ENCODE measurements around the gene ENTHD1.
"Not testable (repeated sequence)": the region's sequence is repeated elsewhere in the genome, so short reads cannot be mapped to it uniquely, and the experiment has no call there.

The ENTHD1 gene

DNA sequence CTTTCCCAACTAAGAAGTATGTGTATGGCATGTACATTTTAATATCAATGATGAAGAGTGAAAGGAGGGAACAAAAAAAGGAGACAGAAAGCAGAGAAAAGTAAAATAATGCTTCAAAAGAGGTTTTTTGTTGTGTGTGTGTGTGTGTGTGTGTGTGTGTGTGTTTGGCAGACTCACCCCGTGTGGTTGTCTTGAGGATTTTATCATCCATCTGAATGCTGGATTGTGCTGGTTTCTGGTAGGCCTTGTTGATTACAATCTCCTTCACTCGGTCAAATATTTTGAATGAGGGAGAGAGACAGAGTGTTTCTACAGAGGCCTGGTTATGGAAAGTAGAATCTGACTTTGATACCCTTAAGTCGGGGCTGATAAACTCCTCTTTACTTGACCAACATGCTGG, 128.5 kb downstream of the ENTHD1 start:
- DNase-seq = no peak
- in situ Hi-C loops (cut with MboI; ENCODE audit: low pct_unique_long_range_greater_than_20kb, low sequenced_read_pairs) = loop anchor here (25.0 kb wide), 1 partner anchor 97 kb away; no protein-coding TSS in a partner anchor

DNA sequence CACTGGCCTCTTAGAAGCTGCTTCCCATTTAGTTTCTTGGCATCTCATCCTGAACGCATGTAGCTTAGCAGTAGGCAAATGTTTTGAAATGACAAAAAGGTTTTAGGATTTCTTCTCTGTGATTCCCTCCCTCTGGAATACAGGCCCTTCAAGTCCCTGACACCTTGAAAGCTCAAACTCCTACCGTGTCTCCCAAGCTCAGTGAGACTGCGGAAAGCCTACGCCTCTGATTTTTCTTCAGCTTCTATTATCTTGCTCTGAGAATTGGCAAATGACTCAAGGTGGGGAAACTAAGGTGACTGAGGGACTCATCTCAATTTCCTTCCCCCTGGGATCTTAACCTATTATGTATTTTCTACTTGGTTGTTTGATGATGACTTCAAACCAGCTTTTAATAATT, 130.3 kb downstream of the ENTHD1 start:
- no peak for DNase-seq
- in situ Hi-C loops (cut with MboI; ENCODE audit: low pct_unique_long_range_greater_than_20kb, low sequenced_read_pairs) = loop anchor here (25.0 kb wide), 1 partner anchor 99 kb away; no protein-coding TSS in a partner anchor

DNA sequence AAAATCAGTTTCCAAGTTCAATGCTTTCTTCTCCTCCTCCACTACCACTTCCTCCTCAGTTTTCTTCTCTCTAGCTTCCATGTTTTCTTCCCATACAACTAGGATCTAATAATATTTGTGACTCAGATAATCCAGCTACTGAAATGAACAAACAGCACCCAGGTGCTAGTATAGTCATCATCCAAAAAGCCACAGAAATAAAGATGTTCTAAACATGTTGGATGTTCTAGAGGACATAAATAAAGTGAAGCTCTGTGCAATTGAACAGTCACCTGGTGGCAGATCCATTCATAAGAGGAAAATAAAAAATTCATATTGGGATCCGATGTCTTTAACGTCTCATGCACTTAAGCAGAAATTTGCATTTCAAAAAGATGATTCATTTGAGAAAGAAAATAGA, 142.8 kb downstream of the ENTHD1 start:
- in situ Hi-C loops (cut with MboI; ENCODE audit: low pct_unique_long_range_greater_than_20kb, low sequenced_read_pairs) = loop anchor here (25.0 kb wide), 1 partner anchor 112 kb away; no protein-coding TSS in a partner anchor
- no peak for DNase-seq

DNA sequence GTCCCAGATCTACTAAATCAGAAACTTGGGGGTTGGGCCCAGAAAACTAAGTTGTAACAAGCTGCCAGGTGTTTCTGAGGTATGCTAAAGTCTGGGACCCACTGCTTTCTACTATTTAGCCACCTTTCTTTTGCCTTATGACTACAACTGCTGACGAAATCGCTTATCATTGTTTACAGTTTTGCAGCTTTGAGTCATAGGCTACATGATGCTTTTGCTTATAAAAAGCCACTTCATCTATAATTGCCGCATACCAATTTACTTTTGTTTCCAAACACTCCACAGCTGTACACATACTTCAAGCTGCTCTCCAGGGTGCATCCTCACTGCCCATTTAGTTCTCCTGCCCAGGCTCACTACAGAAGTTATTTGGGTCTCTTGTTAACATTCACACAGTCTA, 144.7 kb downstream of the ENTHD1 start:
- no peak for DNase-seq
- in situ Hi-C loops (cut with MboI; ENCODE audit: low pct_unique_long_range_greater_than_20kb, low sequenced_read_pairs) = no loop called here

DNA sequence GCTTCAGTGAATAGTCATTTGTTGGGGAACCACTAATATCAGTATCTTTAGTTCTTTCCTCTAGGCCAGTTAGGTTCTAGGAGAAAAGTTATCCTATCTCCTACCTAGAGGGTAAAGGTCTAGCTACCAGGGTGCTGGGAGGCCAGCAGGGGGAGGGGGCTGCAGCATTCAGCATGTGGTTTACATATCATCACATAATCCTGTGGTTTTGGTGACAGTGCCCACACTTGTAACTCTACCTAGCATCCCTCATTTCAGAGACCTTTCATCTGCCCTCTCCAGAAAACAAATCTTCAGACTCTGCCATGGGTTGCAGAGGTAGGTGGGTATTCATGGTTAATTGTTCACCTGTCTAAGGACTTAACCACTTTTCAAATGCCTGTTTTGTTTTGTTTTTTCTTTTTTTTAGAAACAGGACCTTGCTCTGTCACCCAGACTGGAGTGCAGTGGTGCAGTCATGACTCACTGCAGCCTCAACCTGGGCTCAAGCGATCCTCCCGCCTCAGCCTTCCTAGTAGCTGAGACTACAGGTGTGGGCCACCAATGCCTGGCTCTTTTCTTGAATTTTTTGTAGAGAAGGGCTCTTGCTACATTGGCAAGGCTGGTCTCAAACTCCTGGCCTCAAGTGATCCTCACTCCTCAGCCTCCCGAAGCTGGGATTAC, 146.8 kb downstream of the ENTHD1 start:
- no peak for DNase-seq
- in situ Hi-C loops (cut with MboI; ENCODE audit: low pct_unique_long_range_greater_than_20kb, low sequenced_read_pairs) = no loop called here

DNA sequence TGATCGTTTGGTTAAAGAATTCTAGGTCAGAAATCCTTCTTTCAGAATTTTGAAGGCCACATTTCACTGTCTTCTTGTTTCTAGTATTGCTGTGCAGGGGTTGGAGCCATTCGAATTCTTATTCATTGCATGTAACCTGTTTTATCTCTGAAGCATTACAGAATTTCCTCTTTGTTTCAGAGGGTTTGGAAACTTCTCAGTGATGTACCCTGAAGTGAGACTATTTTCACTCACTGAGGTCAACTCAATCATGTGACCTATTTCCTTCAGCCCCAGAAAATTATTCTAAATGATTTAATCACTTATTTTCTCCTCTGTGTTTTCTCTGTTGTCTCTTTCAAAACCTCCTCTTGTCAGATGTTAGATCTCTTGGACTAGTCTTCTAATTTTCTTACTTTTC, 147.8 kb downstream of the ENTHD1 start:
- DNase-seq = no peak

DNA sequence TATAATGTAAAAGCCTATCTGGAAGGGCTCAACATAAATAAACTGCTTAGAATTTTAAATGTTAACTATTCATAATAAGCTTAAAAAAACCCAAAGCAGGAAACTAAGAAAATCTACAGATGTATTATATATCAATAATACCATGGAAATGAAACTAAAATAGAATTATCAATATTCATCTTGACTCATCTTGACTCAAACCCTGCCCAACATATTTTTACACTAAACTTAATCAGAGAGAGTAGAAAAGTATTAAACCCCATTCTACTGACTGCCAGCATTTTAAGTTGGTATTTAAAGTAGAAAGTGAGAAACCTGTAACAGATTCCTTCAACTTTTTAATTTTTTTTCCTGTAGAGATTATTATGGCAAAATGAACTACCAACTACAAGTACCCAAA, 149.2 kb downstream of the ENTHD1 start:
- no peak for DNase-seq
- in situ Hi-C loops (cut with MboI; ENCODE audit: low pct_unique_long_range_greater_than_20kb, low sequenced_read_pairs) = no loop called here

More for the DNA sequence above, 147.8 kb downstream of the ENTHD1 start:
- in situ Hi-C loops (cut with MboI; ENCODE audit: low pct_unique_long_range_greater_than_20kb, low sequenced_read_pairs) = no loop called here

DNA sequence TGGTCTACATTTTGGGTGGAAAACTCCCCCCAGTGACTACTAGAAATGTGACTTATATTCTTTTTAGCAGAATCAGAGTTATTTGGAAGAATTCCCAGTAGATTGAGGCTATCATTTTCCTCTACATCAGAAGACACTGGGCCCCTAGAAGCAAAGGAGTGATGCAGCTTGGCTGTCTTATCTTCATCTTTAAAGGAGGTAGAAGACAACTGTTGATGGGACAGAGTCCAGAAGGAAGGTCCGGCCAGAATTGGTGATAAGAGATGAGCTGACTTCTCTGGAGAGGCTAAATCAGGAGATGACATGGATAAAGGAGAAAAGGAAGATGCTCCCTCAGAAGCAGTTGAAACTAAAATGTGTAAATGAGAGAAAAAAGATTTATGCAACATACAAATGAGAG, 149.6 kb downstream of the ENTHD1 start:
- in situ Hi-C loops (cut with MboI; ENCODE audit: low pct_unique_long_range_greater_than_20kb, low sequenced_read_pairs) = no loop called here
- DNase-seq = no peak

DNA sequence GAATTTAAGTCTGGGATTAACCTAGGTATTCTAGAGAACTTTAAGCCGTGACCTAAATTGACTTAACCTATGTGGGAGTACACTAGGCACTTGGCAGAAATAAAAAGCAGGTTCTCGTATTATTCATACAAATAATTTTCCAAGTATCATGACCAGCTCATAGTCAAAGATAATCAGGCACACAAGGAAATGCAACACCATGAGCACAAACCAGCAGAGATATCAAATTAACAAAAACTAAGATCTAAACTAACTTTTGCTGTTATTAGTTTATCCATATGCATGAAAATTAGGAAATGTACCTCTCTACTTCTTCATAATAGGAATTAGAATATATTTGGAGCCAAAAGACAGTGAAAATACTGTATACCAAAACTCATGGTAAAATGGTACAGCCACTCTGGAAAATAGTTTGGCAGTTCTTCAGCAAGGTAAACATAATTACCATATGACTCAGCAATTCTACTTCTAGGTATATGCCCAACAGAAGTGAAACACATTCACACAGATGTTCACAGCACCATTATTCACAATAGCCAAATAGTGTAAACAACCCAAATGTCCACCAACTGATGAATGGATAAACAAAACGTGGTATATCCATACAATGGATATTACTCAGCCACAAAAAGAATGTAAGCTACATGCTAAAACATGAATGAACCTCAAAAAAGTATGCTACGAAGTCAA, 154.1 kb downstream of the ENTHD1 start:
- no peak for DNase-seq
- in situ Hi-C loops (cut with MboI; ENCODE audit: low pct_unique_long_range_greater_than_20kb, low sequenced_read_pairs) = no loop called here

DNA sequence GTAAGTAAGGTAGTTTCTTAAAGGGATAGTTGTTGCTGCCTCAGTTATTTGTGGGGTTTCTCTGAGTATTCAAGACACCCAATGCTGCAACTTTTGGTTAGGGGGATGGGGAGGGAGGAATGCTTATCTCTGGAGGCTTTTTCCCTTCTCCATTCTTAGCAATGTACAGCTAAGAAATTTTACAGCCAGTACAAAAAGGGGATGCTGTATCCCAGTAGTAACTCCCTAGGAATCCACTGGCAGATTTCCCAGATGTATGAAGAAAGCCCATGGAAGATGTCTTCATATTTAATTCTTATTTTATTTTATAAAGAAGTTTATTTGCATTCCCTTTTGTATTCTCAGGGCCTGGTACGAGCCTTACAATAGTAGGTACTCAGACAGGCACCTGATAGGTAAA, 154.8 kb downstream of the ENTHD1 start:
- in situ Hi-C loops (cut with MboI; ENCODE audit: low pct_unique_long_range_greater_than_20kb, low sequenced_read_pairs) = no loop called here
- no peak for DNase-seq

DNA sequence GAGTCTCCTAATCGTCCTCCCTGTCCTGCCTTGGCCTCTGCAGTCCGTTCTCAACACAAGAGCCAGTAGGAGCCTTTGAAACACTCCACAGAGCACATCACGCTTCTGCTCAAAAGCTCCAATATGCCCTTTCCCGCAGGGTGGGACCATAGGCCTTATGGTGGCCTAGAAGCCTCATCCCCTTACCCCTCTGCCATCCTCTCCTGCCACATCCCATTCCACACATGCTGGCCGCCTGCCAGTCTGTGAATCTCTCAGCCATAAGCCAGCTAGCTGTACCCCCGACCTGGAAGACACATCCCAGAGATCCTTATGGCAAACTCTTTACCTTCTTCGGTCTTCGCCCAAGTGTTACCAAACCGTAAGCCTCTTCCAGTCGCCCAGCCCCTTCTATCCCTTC, 157.8 kb downstream of the ENTHD1 start:
- no peak for DNase-seq
- in situ Hi-C loops (cut with MboI; ENCODE audit: low pct_unique_long_range_greater_than_20kb, low sequenced_read_pairs) = no loop called here

DNA sequence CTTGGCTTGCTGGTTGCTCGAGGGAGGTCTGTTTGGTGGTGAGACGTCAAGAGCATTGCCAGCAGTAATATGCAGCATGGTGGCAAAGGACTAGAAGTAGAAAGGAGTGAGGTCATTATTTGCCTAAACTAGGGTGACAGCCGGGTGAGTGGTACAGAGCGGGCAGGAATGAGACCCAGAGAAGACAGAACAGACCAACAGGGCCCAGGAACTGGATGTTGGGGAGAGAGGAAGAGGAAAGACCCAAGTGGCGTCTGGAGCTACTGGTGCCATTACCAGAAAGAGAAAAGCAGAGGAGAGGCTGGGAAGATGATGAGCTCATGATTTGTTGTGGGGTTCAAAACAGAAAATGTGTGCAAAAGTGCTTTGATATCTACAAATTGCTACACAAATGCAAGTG, 158.7 kb downstream of the ENTHD1 start:
- no peak for DNase-seq
- in situ Hi-C loops (cut with MboI; ENCODE audit: low pct_unique_long_range_greater_than_20kb, low sequenced_read_pairs) = no loop called here

DNA sequence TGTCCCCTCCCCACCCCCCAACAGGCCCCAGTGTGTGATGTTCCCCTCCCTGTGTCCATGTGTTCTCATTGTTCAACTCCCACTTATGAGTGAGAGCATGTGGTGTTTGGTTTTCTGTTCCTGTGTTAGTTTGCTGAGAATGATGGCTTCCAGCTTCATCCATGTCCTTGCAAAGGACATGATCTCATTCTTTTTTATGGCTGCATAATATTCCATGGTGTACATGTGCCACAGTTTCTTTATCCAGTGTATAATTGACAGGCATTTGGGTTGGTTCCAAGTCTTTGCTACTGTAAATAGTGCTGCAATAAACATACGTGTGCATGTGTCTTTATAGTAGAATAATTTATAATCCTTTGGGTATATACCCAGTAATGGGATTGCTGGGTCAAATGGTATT, 159.5 kb downstream of the ENTHD1 start:
- DNase-seq; in situ Hi-C loops (cut with MboI; ENCODE audit: low pct_unique_long_range_greater_than_20kb, low sequenced_read_pairs): not testable (repeated sequence)

DNA sequence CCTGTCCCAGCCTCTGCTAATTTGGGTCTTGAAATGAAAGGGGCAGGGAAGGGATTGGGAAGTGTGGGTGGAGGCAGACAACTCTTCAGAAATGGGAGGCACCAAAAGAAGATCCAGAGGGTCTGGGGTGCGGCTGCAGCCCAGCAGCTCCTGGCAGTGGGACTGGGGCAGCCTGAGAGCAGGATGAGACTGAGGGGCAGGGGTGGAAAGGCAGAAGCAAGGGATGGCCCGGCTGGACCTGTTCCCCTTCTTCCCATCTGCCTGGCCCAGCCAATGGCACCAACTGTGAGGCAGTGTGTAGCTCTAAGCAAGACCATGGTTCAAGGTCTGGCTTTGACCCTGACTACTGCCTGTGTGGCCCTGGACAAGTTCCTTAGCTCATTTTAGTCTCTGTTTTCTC, 160.4 kb downstream of the ENTHD1 start:
- DNase-seq = no peak
- in situ Hi-C loops (cut with MboI; ENCODE audit: low pct_unique_long_range_greater_than_20kb, low sequenced_read_pairs) = no loop called here

DNA sequence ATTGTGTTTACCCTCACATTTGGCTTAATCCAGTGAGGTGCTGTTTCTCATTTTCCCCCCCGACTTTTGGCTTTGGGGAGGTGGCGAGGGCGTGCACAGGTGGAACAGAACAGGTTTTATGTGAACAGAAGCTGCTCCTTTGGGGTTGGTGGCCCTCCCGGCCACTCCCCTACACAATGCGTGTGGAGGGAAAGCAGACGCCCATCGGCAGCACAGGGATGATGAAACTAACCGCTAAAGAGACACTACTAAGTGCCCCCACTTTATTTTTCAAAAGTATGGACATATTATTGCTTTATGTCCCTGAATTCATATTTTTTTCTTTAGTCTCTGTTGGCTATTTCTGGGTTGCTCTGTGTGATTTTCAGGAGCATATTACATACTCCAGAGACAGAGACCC, 160.9 kb downstream of the ENTHD1 start:
- in situ Hi-C loops (cut with MboI; ENCODE audit: low pct_unique_long_range_greater_than_20kb, low sequenced_read_pairs) = no loop called here
- DNase-seq = no peak

DNA sequence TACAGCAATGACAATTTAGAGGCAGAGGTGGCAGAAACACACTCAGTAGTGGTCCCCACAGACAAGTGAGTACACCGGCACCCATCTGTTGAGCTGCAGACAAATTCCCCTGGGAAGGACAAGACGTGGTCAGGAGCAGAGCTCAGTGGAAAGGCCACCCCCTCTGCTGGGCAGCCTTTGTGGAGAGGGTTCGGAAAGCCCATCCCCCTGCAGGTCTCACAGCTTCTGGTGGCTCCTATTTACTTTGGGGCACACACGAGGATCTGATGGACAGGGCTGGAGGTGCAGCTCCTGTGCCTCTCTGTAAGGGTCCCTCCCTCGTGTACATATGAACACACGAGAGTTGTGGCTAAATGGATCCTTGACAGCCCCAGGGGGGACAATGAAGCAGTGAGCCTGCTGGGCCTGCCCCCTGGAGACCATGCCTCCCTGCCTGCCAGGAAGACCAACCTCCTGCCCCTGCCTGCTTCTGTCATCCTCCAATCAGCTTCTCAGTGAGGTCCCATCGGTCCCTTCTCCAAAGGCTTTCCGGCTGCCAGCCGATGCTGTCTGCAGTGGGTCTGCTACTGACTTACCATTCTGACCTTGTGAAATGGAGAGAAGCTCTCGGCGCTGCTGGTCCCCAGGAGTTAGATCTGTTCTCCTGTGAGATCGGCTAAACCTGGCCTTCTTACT, 161.5 kb downstream of the ENTHD1 start:
- DNase-seq = no peak
- in situ Hi-C loops (cut with MboI; ENCODE audit: low pct_unique_long_range_greater_than_20kb, low sequenced_read_pairs) = no loop called here

DNA sequence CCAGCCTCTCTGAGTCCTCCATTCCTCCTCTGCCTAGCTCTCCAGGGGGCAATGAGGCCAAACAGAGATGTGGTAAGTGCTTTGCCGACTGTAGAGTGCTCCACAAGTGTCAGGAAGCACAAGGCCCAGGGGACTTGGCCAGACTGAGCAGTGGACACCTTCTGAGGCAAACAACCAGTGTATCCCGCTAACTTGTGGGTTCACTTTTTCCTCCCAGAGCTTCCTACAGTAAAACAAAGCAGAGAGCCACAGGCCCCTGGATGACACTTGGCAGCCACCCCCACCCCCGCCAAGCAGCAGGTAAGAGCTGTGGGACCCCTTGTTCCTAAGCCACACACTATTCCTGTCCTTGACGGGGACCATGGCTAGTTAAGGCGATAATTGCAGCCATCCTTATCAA, 162.1 kb downstream of the ENTHD1 start:
- in situ Hi-C loops (cut with MboI; ENCODE audit: low pct_unique_long_range_greater_than_20kb, low sequenced_read_pairs) = no loop called here
- no peak for DNase-seq

DNA sequence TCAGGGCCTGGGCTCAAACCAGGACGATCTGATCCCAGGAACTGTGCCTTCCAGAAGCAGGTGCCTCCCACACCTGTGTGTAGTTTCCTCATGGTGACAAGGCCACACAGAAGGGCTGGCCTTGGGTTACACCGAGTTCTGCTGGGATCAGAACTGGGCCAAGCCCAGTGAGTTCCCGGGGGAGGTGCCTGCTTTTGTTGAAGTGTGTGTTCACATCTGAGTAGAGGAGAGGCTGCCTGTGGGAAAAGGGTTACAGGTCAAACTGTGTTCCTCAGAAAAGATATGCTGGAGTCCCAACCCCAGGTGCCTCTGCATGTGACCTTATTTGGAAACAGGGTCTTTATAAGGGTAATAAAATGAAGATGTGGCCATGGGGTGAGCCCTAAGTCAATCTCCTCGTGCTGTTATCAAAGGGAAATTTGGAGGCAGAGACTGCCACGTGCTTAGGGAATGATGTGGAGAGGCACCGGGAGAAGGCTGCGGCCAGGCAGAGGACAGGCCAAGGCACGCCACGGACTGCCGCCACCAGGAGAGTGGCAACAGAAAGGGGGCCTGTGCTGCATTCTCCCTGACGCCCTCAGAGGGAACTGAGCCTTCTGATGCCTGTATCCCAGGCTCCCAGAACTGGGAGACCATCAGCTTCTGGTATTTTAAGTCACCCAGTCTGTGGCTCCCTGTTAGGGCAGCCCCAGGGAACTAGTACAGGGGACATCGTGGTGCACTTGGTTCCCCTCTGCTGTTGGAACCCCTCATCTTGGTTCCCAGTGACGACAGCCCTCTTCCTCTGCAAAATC, 164.2 kb downstream of the ENTHD1 start:
- no peak for DNase-seq
- in situ Hi-C loops (cut with MboI; ENCODE audit: low pct_unique_long_range_greater_than_20kb, low sequenced_read_pairs) = no loop called here

DNA sequence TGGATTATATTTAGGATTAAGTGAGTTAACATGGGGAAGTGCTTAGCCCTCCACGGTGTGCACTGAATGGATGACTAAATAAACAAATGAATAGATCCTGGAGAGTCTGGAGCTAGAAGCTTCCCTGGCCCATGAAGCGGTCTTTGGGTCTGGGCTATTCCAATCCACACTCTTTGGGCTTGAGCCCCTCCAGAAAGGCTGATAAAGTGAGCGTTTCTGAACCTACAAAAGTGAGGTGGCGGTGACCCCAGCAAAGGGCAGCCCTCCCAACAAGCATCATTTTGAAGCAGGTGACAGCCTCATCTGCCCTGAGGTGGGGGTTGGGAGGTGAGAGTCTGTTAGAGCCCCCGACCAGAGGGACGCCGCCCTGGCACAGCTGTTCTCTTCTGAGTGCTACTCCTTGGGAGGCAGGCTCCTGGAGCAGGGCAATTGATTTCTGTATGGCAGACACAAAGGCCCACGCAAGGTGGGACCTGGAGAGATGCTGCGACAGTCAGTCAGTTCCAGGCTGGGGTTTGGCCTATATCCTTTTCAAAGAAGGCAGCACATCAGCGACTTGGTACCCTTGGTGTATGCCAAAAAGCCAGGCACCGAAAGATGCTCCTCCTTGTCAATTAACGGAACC, 165.2 kb downstream of the ENTHD1 start:
- in situ Hi-C loops (cut with MboI; ENCODE audit: low pct_unique_long_range_greater_than_20kb, low sequenced_read_pairs) = no loop called here
- no peak for DNase-seq
